T-cell (primary cell): ENCODE measurements around the gene PITHD1. TPM values are rescaled to one million over a fixed set of nuclear protein-coding genes. Genes with fewer than 3 reads are reported as not detected.
A peak's percentile ranks its signal among the peaks of the same experiment; 100 is the strongest.

Experiments
- ATAC-seq, 4 experiments: fragments of 200-7000 bp in 3 of 4; fragments of 150-1000 bp in 1 of 4; cut with Tn5 transposase; replicated peaks in 1 of 4; 1 replicate in 3 of 4; 2 replicates in 1 of 4; pipeline ENCODE4 v1.10.0; 2021; ENCODE audit warnings: moderate library complexity in 3 of 4, mild to moderate bottlenecking in 2 of 4, moderate number of reproducible peaks in 1 of 4
- CTCF ChIA-PET, 2 donors: fragments of 300-600 bp; sonication (Branson Sonifier 250); formaldehyde crosslinking; loops; one replicate each; lab custom pipeline; 2022; ENCODE audit warnings: antibody characterized with exemption in 2 of 2; lab: Charles Lee
- POLR2A ChIA-PET, 2 donors: fragments of 300-600 bp; sonication (Branson Sonifier 250); formaldehyde crosslinking; loops; one replicate each; lab custom pipeline; 2022; ENCODE audit warnings: antibody characterized with exemption in 2 of 2; lab: Charles Lee
- DNase-seq, 35 experiments: peaks; one replicate each; pipeline versions ENCODE4 v3.0.0 to v3.0.0-alpha.2; 2013 to 2023
- H3K27ac ChIP-seq: one replicate; pipeline ENCODE4 v1.5.1; 2013; ENCODE audit warnings: low read length
- H3K27me3 ChIP-seq, 2 experiments: replicated peaks in 1 of 2; 1 replicate in 1 of 2; 2 replicates in 1 of 2; pipeline versions ENCODE4 v1.6.1 to v1.7.0; 2013; ENCODE audit warnings: low read length in 1 of 2, mixed read lengths in 1 of 2; ENCODE audit not compliant: control insufficient read depth in 2 of 2, insufficient read depth in 2 of 2; ENCODE audit errors: extremely low read depth in 1 of 2
- H3K36me3 ChIP-seq, 2 donors: 1 replicate in 1 of 2; 2 replicates in 1 of 2; pipeline versions ENCODE4 v1.6.1 to v1.7.0; 2013; ENCODE audit warnings: low read length in 1 of 2; ENCODE audit not compliant: control insufficient read depth in 2 of 2, insufficient read depth in 1 of 2; ENCODE audit errors: extremely low read depth in 1 of 2
- H3K4me1 ChIP-seq, 2 experiments: 1 replicate in 1 of 2; 2 replicates in 1 of 2; pipeline versions ENCODE4 v1.6.1 to v1.7.0; 2013; ENCODE audit warnings: low read length in 2 of 2, mixed read lengths in 1 of 2; ENCODE audit not compliant: insufficient read depth in 2 of 2, control insufficient read depth in 1 of 2; ENCODE audit errors: extremely low read depth in 1 of 2
- H3K4me3 ChIP-seq, 2 donors: 1 replicate in 1 of 2; 2 replicates in 1 of 2; pipeline versions ENCODE4 v1.5.1 to v1.7.0; 2013; ENCODE audit warnings: mild to moderate bottlenecking in 2 of 2, low read length in 1 of 2, moderate library complexity in 1 of 2; ENCODE audit not compliant: control insufficient read depth in 1 of 2; ENCODE audit errors: extremely low read depth in 1 of 2
- H3K9me3 ChIP-seq: 2 replicates; pipeline ENCODE4 v1.7.0; 2013
- H3K27ac Mint-ChIP-seq, 2 donors: one replicate each; pipeline ENCODE4 v1.8.0; 2020 to 2021; ENCODE audit warnings: mild to moderate bottlenecking in 2 of 2, mixed read lengths in 2 of 2
- H3K27me3 Mint-ChIP-seq, 2 donors: one replicate each; pipeline ENCODE4 v1.8.0; 2021 to 2022; ENCODE audit warnings: mixed read lengths in 2 of 2
- H3K36me3 Mint-ChIP-seq: one replicate; pipeline ENCODE4 v1.8.0; 2021; ENCODE audit warnings: mixed read lengths
- H3K4me1 Mint-ChIP-seq, 3 donors: one replicate each; pipeline ENCODE4 v1.8.0; 2020 to 2022; ENCODE audit warnings: mixed read lengths in 3 of 3, mild to moderate bottlenecking in 1 of 3
- H3K4me3 Mint-ChIP-seq, 3 donors: one replicate each; pipeline ENCODE4 v1.8.0; 2020 to 2022; ENCODE audit warnings: mild to moderate bottlenecking in 3 of 3, mixed read lengths in 3 of 3, moderate library complexity in 3 of 3
- H3K9me3 Mint-ChIP-seq, 3 donors: one replicate each; pipeline ENCODE4 v1.8.0; 2020 to 2022; ENCODE audit warnings: mixed read lengths in 3 of 3
- WGBS: methylation state at CpG from one replicate; pipeline ENCODE4 v1.1.5; 2013; ENCODE audit warnings: missing lambda C conversion rate; ENCODE audit not compliant: insufficient coverage; 5-methylcytosine and 5-hydroxymethylcytosine counted together
- total RNA-seq, 35 experiments: library from RNA in 6 of 35; stranded (reverse) in 6 of 35; fragments of 120-200 nt in 1 of 35; gene quantifications; one replicate each; pipeline versions ENCODE4 v1.2.1 to v1.2.4 and lab custom pipeline; 2013 to 2026

The PITHD1 gene
- total RNA-seq, 5 donors from 2014 or later (not counting 1 experiment from before 2014, with no cell fraction given): 60.7 to 87.1 (median 70.8) TPM

- Histone ChIP-seq H3K4me3 (peak overlapping the region; percentile 77 to 80), H3K9me3 (no peaks in the 10 kb centered on the region), H3K36me3 (peaks cover 0 to 8% of the 10 kb centered on the region in 2 donors), H3K27me3 (no peaks in the 10 kb centered on the region), H3K27ac (peak overlapping the region; percentile 78), H3K4me1 (peaks cover 17 to 22% of the 10 kb centered on the region in 2 experiments)
- 11% methylated on average over 27 of the region's 28 CpGs for WGBS
- peaks cover 40 to 45% (median 43%) of the 10 kb centered on the region in 3 donors for H3K4me1 Mint-ChIP-seq
- peaks cover 7% of the 10 kb centered on the region for H3K36me3 Mint-ChIP-seq
- ChIA-PET CTCF (interaction anchor here (0.6 to 2.1 kb wide), 4 partner anchors 12 to 51 kb away, joined by 3 to 10 read pairs (median 6); partner anchors contain the start of gene RPL11 (in 1 of the 2)), POLR2A (interaction anchor here in 1 of 2 donors (1.4 kb wide), 1 partner anchor 51 kb away, joined by 3 read pairs; the partner anchor contains the start of gene RPL11)
- H3K4me3 Mint-ChIP-seq: peak overlapping the region; percentile 86 to 91 (median 90)
- ATAC-seq (peak; percentile 27 to 51 (median 40)), DNase-seq (peak in 2 of 35 experiments; percentile 6 to 7)
- no peaks in the 10 kb centered on the region for H3K27me3 Mint-ChIP-seq
- H3K9me3 Mint-ChIP-seq: no peaks in the 10 kb centered on the region
- H3K27ac Mint-ChIP-seq: peak overlapping the region; percentile 91 to 93
Observed at GRCh38 chr1:23742670-23743286, 35.4 kb upstream of the PITHD1 start.

GRCh38 chr1:23743287-23744152 lies 34.7 kb upstream of the PITHD1 start, which contains the start of gene ELOA:
ELOA (plus strand) TSS chr1:23743471; CDS start chr1:23743504, 33 bp downstream.
- under 1% methylated on average over 107 of the region's 119 CpGs for WGBS
- peaks cover 17 to 22% of the 10 kb centered on the region in 2 experiments for H3K4me1 ChIP-seq
- Mint-ChIP-seq H3K36me3 (peaks cover 7% of the 10 kb centered on the region), H3K4me3 (peak within 1 kb of the TSS; percentile 88 to 91 (median 90)), H3K27ac (peak within 1 kb of the TSS; percentile 91 to 93), H3K27me3 (no peaks in the 10 kb centered on the region), H3K9me3 (no peaks in the 10 kb centered on the region), H3K4me1 (peaks cover 48 to 51% (median 50%) of the 10 kb centered on the region in 3 donors)
- H3K4me3 ChIP-seq: peak within 1 kb of the TSS; percentile 77 to 80
- peak; percentile 96 to 98 (median 97) for ATAC-seq
- H3K27me3 ChIP-seq: no peaks in the 10 kb centered on the region
- H3K36me3 ChIP-seq: peaks cover 0 to 10% of the 10 kb centered on the region in 2 donors
- POLR2A ChIA-PET: interaction anchor here in 1 of 2 donors (1.4 kb wide), 1 partner anchor 52 kb away, joined by 3 read pairs; the partner anchor contains the start of gene RPL11
- DNase-seq: peak; percentile 55 to 87 (median 71)
- no peaks in the 10 kb centered on the region for H3K9me3 ChIP-seq
- H3K27ac ChIP-seq: peak within 1 kb of the TSS; percentile 78
- CTCF ChIA-PET: interaction anchor here (0.6 to 2.1 kb wide), 4 partner anchors 29 to 297 kb away, joined by 3 to 6 read pairs (median 4); partner anchors contain the start of gene RPL11 (in 1 of the 2)

GRCh38 chr1:23745515-23745914 lies 32.7 kb upstream of the PITHD1 start:
- POLR2A ChIA-PET: interaction anchor here in 1 of 2 donors (0.5 kb wide), 1 partner anchor 53 kb away, joined by 6 read pairs; no protein-coding TSS in a partner anchor
- no CpG with 5 or more reads among the region's 1 CpG for WGBS
- Histone ChIP-seq H3K27ac (no peak overlapping the region), H3K9me3 (no peaks in the 10 kb centered on the region), H3K4me1 (peaks cover 17 to 22% of the 10 kb centered on the region in 2 experiments), H3K36me3 (peaks cover 0 to 19% of the 10 kb centered on the region in 2 donors), H3K27me3 (no peaks in the 10 kb centered on the region), H3K4me3 (no peak overlapping the region)
- Mint-ChIP-seq H3K36me3 (peaks cover 15% of the 10 kb centered on the region), H3K4me3 (peak overlapping the region; percentile 65 to 91 (median 88)), H3K4me1 (peaks cover 54 to 59% (median 57%) of the 10 kb centered on the region in 3 donors), H3K27ac (peak overlapping the region in 1 of 2 donors; percentile 85), H3K27me3 (no peaks in the 10 kb centered on the region), H3K9me3 (no peaks in the 10 kb centered on the region)
- ATAC-seq (no peak), DNase-seq (peak in 1 of 35 experiments; percentile 51)
- CTCF ChIA-PET: interaction anchor here (0.6 to 1.6 kb wide), 7 partner anchors 8 to 646 kb away, joined by 3 to 9 read pairs (median 3); partner anchors contain the start of gene RPL11 (in 1 of the 2)

- ATAC-seq (no peak), DNase-seq (no peak)
- WGBS: 84% methylated on average over 2 of the region's 3 CpGs
- POLR2A ChIA-PET: no interaction called here
- Histone ChIP-seq H3K27ac (no peak overlapping the region), H3K9me3 (no peaks in the 10 kb centered on the region), H3K27me3 (no peaks in the 10 kb centered on the region), H3K36me3 (peaks cover 11 to 44% of the 10 kb centered on the region in 2 donors), H3K4me3 (no peak overlapping the region), H3K4me1 (peaks cover 11 to 17% of the 10 kb centered on the region in 2 experiments)
- CTCF ChIA-PET: interaction anchor here in 1 of 2 donors (0.5 to 1.4 kb wide), 2 partner anchors 10 to 24 kb away, joined by 5 read pairs; no protein-coding TSS in a partner anchor
- H3K4me3 Mint-ChIP-seq: no peak overlapping the region
- peaks cover 44 to 53% (median 51%) of the 10 kb centered on the region in 3 donors for H3K4me1 Mint-ChIP-seq
- H3K36me3 Mint-ChIP-seq: peaks cover 28% of the 10 kb centered on the region
- H3K9me3 Mint-ChIP-seq: no peaks in the 10 kb centered on the region
- peak overlapping the region; percentile 30 to 47 for H3K27ac Mint-ChIP-seq
- H3K27me3 Mint-ChIP-seq: no peaks in the 10 kb centered on the region
Observed at GRCh38 chr1:23748016-23748415, 30.2 kb upstream of the PITHD1 start.

- peak in 12 of 35 experiments; percentile 3 to 53 (median 12) for DNase-seq
- no peak overlapping the region for H3K27ac ChIP-seq
- Mint-ChIP-seq H3K4me3 (no peak overlapping the region), H3K27me3 (no peaks in the 10 kb centered on the region), H3K27ac (no peak overlapping the region), H3K9me3 (no peaks in the 10 kb centered on the region), H3K36me3 (peaks cover 45% of the 10 kb centered on the region), H3K4me1 (peaks cover 24 to 36% (median 35%) of the 10 kb centered on the region in 3 donors)
- POLR2A ChIA-PET: no interaction called here
- no peaks in the 10 kb centered on the region for H3K27me3 ChIP-seq
- 100% methylated on average over 2 of the region's 11 CpGs for WGBS
- H3K4me3 ChIP-seq: no peak overlapping the region
- no peaks in the 10 kb centered on the region for H3K4me1 ChIP-seq
- H3K36me3 ChIP-seq: peaks cover 14 to 77% of the 10 kb centered on the region in 2 donors
- H3K9me3 ChIP-seq: no peaks in the 10 kb centered on the region
- CTCF ChIA-PET: no interaction called here
- ATAC-seq: peak in 3 of 4 experiments; percentile 49 to 55 (median 53)
Observed at GRCh38 chr1:23751050-23751814, 27.0 kb upstream of the PITHD1 start.
